GM23338 (cell line): Measurements from ENCODE around the gene MYOZ3.

Experiments used
- CREB1 ChIP-seq: fragments of 250-450 bp; sonication (Bioruptor Pico); IDR thresholded peaks from 2 replicates; pipeline ENCODE4 v1.5.0; 2020; ENCODE audit warnings: low read depth, mild to moderate bottlenecking, moderate library complexity
- ETS1 ChIP-seq: IDR thresholded peaks from 2 replicates; pipeline ENCODE4 v1.6.1; 2016; ENCODE audit warnings: antibody characterized with exemption
- EZH2 ChIP-seq: fragments of 200-600 bp; sonication (generic); IDR thresholded peaks from one replicate; pipeline ENCODE4 v1.8.0; 2017; ENCODE audit warnings: antibody characterized with exemption, mild to moderate bottlenecking, low read depth; ENCODE audit not compliant: unreplicated experiment
- EZH2phosphoT487 ChIP-seq: fragments of 200-600 bp; sonication (generic); IDR thresholded peaks from one replicate; pipeline ENCODE4 v1.8.1; 2018; ENCODE audit warnings: antibody characterized with exemption; ENCODE audit not compliant: unreplicated experiment
- NANOG ChIP-seq: IDR thresholded peaks from 2 replicates; pipeline ENCODE4 v1.6.1; 2016; ENCODE audit warnings: antibody characterized with exemption, borderline replicate concordance
- POLR2AphosphoS5 ChIP-seq: IDR thresholded peaks from 2 replicates; pipeline ENCODE4 v1.6.1; 2016; ENCODE audit warnings: antibody characterized with exemption, low read depth
- ZNF331 ChIP-seq: fragments of 250-450 bp; sonication (Bioruptor Pico); IDR thresholded peaks from 2 replicates; pipeline ENCODE4 v1.5.0; 2020; ENCODE audit warnings: low read depth, mild to moderate bottlenecking, moderate library complexity
- TF ChIP-seq, protein P1 (sequence below), 2 experiments: fragments of 200-600 bp in 1 of 2; sonication (generic) in 1 of 2; conservative IDR thresholded peaks; 2 replicates each; pipeline versions ENCODE4 v1.5.1 to v1.6.1; 2016 to 2017; ENCODE audit warnings: antibody characterized with exemption in 2 of 2, low read depth in 2 of 2, mild to moderate bottlenecking in 2 of 2, moderate library complexity in 1 of 2
- TF ChIP-seq, protein P2 (sequence below): IDR thresholded peaks from one replicate; pipeline ENCODE4 v1.6.1; 2018; ENCODE audit warnings: antibody characterized with exemption; ENCODE audit not compliant: unreplicated experiment

- TF ChIP-seq POLR2AphosphoS5 (no peak), EZH2 (no peak), NANOG (no peak), EZH2phosphoT487 (no peak), CREB1 (CRISPR knock-in tag) (no peak), ETS1 (no peak), ZNF331 (CRISPR knock-in tag) (no peak)
- TF ChIP-seq, protein P1, sequence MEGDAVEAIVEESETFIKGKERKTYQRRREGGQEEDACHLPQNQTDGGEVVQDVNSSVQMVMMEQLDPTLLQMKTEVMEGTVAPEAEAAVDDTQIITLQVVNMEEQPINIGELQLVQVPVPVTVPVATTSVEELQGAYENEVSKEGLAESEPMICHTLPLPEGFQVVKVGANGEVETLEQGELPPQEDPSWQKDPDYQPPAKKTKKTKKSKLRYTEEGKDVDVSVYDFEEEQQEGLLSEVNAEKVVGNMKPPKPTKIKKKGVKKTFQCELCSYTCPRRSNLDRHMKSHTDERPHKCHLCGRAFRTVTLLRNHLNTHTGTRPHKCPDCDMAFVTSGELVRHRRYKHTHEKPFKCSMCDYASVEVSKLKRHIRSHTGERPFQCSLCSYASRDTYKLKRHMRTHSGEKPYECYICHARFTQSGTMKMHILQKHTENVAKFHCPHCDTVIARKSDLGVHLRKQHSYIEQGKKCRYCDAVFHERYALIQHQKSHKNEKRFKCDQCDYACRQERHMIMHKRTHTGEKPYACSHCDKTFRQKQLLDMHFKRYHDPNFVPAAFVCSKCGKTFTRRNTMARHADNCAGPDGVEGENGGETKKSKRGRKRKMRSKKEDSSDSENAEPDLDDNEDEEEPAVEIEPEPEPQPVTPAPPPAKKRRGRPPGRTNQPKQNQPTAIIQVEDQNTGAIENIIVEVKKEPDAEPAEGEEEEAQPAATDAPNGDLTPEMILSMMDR (conservative IDR thresholded peaks at IDR 0.05; ENCODE audit: low read depth in 2 of 2) = no peak
- TF ChIP-seq, protein P2, sequence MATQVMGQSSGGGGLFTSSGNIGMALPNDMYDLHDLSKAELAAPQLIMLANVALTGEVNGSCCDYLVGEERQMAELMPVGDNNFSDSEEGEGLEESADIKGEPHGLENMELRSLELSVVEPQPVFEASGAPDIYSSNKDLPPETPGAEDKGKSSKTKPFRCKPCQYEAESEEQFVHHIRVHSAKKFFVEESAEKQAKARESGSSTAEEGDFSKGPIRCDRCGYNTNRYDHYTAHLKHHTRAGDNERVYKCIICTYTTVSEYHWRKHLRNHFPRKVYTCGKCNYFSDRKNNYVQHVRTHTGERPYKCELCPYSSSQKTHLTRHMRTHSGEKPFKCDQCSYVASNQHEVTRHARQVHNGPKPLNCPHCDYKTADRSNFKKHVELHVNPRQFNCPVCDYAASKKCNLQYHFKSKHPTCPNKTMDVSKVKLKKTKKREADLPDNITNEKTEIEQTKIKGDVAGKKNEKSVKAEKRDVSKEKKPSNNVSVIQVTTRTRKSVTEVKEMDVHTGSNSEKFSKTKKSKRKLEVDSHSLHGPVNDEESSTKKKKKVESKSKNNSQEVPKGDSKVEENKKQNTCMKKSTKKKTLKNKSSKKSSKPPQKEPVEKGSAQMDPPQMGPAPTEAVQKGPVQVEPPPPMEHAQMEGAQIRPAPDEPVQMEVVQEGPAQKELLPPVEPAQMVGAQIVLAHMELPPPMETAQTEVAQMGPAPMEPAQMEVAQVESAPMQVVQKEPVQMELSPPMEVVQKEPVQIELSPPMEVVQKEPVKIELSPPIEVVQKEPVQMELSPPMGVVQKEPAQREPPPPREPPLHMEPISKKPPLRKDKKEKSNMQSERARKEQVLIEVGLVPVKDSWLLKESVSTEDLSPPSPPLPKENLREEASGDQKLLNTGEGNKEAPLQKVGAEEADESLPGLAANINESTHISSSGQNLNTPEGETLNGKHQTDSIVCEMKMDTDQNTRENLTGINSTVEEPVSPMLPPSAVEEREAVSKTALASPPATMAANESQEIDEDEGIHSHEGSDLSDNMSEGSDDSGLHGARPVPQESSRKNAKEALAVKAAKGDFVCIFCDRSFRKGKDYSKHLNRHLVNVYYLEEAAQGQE = no peak
Observed at GRCh38 chr5:150670275-150670947, 9.4 kb downstream of the MYOZ3 start.
